ENCODE measurements around the gene PITRM1.
"Not testable (repeated sequence)": the region's sequence is repeated elsewhere in the genome, so short reads cannot be mapped to it uniquely, and the experiment has no call there.

Gene PITRM1

DNA sequence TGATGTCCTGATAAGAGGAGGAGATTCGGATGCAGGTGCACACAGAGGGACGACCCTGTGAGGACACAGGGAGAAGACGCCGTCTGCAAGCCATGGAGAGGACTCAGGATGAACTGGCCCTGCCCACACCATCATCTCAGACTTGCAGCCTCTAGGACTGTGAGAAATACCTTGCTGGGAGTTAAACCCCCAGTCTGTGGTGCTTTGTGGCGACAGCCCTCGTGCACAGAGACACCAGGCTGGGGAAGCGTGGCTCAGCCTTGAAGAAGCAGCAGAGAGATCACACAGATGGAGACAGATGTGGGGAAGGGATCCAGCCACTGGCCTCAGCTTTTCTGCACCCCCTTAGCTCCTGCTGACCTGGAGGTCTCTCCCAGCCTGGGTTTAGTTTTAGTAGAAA lies 26.3 kb upstream of the PITRM1 start:
- DNase-seq: no peak

DNA sequence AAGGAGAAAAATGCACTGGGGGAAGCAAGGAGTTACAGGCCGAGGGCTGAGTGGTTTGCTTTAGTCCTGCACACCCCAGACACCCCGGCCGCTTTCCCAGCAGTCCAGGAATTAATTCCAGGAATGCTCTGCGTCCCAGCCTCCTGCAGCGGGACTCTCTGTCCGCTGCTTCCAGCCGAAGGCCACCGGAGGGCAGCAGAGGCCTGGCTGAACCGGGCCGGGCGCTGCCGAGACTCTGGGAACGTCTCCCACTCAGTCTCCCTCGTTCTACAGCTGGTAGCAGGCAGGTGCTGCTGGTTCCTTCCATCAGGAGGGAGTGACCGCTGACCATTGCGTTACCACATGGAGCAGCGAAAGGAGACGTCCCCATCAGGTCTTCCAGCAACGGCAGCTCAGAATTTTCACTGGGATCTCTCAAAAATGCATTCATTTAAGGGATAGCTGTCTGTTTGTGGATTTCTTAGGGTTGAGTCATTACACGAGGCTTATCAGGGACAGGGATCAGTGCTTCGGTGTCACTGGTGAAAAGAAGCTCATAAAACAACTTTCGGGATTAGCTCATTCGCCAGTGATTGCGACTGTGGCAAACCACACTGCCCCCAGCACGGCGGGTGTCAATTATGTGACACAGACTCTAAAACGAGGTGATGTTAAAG lies 24.9 kb upstream of the PITRM1 start:
- DNase-seq: peak; percentile 39

DNA sequence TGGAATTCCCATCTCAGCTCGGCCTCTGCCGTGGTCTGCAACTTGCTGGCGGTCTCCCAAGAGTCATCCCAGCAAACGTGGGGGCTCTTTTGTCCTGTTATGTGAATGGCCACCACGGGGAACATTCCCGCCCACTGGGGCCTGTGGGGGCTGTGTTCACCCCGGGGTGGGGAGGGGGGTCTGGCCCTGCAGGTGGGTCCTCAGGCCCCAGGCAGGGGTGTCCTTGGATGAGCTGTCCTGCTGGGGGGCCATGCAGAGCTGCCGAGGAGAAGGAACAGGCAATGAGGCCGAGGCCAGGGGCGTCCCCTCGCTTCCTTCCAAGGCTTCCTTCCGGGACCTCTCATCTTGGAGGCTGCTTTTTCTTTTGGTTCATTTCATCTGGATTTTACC lies 24.4 kb upstream of the PITRM1 start:
- no peak for DNase-seq

DNA sequence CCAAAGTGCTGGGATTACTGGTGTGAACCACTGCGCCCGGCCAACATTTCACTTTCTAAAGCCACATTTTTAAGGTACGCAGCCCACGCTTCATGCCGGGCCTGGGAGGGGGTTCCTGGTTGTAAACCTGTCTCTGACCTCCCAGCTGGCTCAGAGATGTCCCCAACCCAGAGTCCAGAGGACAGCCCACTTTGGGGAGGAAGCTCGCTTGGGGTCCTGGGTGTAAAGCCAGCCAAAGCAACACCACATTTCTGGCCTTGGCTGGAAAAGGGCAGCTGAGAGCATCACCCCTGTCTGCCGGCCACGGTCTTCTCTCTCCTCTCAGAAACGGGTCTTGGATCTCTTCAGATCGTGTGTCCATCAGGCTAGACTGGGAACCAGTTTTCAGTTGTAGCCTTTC lies 23.9 kb upstream of the PITRM1 start:
- DNase-seq: no peak

DNA sequence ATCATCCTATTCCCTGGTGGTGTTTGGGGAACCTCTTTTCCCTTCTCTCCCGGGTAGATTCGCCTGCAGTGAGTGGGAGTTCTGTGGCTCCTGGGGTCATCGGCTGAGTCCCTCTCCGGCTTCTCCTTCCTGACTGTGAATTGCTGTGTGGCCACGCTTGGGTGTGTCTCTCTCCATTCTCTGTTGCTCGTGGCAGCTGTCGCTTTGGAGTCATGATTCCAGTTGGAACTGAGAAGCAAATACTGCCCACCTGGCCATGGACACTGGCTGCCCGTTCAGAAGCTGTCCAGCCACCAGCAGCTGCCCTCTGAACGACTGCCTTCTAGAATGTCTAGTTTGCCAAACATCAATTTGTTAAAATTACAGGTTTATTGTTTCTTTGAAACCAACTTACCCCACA lies 23.1 kb upstream of the PITRM1 start:
- DNase-seq: no peak

DNA sequence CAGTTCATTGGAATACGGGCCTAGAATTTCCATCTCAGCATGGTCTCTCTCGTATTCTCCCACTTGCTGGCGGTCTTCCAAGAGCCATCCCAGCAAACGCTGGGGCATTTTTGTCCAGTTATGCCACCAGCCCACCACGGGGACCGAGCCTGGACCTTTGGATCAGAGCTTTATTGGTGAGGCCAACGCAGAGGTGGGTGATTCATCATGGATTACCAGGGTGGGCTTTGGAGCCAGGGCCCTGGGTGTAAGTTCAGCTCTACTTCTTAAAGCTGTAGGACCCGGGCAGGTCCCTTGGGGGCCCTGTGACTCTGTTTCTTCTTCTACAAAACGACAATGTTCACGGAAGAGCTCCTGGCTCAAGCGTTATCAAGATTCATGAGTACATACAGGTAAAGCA lies 22.7 kb upstream of the PITRM1 start:
- no peak for DNase-seq

DNA sequence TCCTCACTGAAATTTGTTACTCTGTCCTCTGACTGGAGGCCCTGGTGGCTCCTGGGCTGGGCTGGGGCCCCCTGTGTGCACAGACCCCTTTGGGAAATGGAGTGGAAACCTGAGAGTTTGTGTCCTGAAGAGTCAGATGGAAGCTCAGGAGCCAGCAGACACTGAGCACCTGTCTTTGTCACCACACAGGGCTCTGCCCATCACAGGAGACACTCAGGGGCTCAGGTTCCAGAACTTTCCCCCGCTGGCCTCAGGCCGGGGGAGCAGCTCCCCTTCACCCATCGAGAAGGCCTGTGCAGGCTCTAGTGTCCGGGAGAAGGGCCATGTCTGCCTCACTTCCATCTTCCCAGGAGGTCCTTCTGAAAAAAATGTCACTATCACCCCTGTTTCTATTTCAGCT lies 22.3 kb upstream of the PITRM1 start:
- DNase-seq: no peak

DNA sequence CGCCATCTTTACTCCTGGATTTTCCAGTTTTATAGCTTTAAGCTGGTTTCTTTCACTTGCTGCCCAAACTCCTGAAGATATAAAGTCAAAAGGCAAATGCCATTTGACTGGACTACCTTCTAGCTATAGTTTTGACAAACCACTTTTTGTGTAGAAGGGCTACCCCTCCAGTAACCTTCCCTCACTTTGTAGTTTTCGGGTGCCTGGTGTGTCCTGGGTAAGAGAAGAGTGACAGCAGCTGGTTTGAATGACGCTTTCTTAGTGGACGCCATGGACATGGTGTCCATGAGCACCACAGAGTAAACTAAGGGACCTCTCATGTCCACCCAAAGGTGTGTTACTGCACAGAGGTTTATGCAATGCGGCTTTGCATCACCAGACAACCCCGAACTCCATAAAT lies 21.2 kb upstream of the PITRM1 start:
- DNase-seq: no peak

DNA sequence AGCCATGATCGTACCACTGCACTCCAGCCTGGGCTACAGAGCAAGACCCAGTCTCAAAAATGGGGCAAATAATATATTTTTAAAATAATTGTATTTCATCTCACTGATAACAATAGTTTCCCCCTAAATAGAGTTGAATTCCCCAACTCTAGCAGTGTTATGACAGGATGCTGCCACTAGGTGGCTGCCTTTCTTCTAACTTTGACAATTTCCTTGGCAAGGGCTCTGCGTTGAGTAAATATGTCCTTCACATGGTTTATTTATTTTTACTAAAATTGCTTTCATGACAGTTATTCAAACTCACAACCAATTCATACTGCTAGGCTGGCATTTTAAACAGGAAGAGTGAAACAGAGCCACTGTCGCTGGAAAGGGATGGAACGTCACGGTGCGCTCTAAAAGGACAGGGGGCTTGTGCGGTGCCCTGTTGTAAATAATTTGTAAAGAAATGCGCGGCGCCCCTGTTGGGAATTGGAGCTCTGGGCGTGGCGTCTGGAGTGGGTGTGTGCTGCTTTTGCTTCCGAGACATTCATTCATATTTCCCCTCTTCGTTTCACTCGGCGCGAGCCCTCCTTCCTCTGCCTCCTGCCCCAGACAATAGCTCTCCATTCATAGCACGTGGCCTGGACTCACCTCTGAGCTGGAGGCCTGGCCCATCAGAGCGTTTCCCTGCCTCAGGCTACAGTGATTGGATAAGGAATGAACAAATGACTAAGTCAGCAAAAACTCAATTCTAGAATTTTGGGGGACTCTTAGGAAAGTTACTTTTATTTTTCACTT lies 20.5 kb upstream of the PITRM1 start:
- DNase-seq: peak; percentile 32

DNA sequence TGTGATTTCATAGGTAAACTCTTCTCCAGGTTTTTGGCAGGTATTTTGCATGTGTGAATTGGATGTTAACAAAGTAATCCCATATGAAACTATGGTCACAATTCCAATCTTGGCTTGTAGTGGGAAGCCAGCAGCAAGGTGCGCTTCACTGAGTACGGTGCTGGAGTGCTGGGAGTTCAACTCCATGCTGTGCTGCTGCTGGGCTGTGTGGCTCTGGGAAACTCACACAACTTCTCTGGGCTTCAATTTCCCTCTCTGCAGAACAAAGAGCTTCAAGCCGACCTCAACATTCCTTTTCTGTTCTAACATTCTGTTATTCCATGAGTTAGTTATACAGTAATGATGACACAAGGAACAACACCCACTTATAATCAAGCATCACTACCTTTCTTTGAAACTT lies 18.2 kb upstream of the PITRM1 start:
- DNase-seq: no peak

DNA sequence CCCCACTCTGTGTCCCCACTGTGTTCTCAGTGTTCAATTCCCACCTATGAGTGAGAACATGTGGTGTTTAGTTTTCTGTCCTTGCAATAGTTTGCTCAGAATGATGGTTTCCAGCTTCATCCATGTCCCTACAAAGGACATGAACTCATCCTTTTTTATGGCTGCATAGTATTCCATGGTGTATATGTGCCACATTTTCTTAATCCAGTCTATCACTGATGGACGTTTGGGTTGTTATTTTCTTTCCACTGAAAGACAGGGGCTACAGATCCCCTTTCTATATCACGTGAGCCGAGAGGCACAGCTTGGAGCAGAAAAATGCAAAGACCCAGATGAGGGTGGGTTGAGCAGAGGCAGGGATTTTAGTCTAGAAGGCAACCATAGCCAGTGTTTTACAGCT lies 14.6 kb upstream of the PITRM1 start:
- not testable (repeated sequence) for DNase-seq

DNA sequence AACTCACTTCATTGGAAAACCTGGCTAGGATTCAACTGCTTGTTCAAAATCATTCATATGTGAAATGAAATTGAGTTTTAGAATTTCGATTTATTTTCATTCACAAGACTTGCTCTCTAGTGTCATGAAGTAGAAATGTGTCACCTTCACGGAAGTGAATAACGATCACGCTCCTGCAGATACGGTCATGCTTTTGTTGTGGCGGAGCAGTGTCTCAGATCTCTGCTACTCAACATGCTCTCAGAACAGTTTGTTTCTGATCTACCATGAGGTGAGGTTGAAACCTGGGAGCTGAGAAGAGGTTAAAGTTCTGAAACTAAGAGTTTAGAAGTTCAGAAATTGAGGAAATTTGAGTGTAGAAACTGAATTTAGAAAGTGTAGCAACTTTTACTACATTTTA lies 13.8 kb upstream of the PITRM1 start:
- no peak for DNase-seq

DNA sequence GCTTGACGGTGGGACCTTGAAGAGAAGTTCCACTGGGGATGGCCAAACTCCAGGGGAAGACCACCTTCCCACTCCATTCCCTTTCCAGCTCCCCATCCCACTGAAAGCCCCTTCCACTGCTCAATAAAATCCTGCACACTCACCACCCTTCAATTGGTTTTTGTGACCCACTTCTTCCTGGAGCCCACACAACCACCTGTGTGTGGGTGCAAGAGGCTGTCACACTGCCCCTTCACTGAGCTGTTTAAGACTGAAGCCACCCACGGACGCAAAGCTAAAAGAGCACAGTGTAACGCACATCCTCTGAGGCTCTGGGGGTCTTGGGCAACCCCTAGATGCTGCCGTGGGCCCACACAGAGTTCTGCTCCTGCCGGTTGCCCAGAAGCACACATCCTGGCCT lies 12.8 kb upstream of the PITRM1 start:
- no peak for DNase-seq

DNA sequence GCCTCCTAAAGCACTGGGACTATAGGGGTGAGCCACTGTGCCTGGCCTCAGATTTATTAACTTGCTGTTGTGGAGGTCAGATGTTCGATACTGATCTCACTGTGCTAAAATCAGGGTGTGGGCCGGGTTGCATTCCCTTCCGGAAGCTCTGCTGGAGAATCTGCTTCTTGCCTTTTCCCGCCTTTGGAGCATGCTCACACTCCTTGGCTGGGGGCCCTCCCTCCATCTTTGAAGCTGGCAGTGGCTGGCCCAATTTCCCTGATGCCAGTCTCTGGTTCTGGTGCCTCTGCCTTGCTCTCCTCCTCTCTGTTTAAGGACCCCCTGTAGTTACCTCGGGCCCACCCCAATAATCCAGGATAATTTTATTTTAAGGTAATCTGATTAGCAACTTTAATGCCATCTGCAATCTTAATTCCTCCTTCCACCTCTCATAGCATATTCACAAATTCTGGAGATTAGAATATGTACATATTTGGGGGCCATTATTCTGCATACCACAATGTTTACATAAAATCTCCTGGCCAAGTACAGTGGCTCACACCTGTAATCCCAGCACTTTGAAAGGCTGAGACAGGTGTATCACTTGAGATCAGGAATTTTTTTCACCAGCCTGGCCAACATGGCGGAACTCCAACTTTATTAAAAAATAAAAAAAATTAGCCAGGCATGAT lies 7.9 kb upstream of the PITRM1 start:
- DNase-seq: no peak

DNA sequence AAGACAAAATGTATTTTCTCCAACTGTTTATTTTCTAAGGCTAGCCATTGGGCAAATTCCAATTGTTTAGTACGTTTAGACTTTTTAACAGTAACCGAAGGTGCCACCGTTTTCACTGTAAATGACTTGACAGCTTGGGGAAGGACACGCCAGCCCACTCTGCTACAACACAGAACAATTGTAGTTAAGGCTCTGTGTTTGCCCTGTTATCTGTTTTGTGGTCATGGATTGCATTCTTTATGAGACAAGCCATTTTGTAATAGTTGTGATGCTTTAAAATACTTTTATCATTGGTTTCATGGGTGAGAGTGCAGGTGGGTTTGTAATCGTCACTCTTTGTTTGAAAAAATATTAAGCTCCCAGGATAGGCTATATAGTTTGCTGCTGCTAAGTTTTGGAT lies 6.6 kb upstream of the PITRM1 start:
- DNase-seq: no peak

DNA sequence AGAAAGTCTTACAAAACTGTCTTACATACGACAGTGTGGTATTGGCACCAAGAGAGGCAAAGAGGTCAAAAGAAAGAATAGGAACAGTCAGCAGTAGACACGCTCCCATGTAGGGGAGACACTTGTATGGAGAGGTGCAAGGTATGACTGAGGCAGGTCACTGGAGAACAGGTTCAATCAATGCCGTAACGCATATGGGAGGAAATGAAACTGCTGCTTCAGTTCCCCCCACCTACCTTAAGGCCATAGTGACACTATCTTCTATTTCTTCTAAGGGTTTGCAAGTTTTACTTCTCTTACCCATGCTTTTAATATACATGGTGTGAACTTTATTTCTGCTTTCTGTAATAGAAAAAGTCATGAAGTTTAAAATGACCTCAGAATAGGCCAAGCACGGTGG lies 5.5 kb upstream of the PITRM1 start:
- no peak for DNase-seq

DNA sequence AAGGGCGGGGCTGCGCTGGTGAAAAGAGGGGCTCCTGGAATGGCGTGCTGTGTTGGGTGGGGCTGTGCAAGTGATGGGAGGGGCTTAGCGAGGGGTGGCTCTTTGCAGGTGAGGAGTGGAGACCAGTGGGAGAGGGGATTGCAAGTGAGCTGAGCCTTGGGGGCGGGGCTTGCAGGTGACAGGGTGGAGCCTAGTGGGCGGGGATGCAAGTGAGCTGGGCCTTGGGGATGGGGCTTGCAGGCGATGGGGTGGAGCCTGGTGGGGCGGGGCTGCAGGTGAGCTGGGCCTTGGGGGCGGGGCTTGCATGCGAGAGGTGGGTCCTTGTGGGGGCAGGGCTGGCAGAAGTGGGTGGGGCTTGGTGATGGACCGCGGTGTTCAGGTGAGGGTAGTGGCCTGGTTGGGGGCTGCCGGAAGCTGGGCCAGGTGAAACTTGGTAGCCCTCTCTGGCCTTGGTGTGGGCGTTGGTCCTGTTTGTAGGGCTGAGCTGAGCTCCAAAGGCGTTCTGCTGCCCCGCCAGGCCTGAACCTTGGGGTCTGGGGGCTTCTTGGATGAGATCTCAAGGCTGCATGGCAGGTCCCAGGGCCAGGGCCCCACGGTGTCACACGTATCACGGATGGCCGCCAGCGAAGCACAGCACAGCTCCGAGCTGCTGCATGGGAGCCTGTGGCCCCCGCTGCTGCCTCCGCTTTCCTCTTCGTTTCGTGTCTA lies 743 bp upstream of the PITRM1 start:
- no peak for DNase-seq

DNA sequence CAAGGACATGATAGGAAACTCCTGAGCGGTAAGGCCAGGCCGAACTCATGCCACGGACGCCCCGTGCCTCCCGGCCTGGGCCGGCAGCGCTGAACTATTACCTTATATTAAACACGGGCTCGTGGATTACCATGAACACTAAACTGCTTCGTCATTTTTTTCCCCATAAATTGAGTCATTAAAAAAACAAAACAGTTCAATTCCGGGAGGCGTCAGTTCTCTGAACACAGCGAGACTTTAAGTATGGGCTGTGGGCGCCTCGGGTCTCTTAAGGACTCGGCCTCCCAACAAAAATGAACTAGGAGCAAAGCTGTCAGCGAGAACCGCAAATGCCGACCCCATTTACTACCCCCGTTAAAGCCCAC lies 519 bp downstream of the PITRM1 start:
- DNase-seq: no peak

DNA sequence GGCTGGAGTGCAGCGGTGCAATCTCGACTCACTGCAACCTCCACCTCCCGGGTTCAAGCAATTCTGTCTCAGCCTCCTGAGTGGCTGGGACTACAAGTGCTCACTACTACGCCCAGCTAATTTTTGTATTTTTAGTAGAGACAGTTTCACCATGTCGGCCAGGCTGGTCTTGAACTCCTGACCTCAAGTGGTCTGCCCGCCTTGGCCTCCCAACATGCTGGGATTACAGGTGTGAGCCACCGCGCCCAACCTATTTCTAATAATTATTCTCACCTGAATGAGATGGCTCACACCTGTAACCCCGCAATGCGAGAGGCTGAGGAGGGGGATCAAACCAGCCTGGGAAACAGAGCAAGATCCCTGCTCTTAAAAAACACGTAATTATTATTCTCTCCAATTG lies 1.1 kb downstream of the PITRM1 start:
- DNase-seq: not testable (repeated sequence)

DNA sequence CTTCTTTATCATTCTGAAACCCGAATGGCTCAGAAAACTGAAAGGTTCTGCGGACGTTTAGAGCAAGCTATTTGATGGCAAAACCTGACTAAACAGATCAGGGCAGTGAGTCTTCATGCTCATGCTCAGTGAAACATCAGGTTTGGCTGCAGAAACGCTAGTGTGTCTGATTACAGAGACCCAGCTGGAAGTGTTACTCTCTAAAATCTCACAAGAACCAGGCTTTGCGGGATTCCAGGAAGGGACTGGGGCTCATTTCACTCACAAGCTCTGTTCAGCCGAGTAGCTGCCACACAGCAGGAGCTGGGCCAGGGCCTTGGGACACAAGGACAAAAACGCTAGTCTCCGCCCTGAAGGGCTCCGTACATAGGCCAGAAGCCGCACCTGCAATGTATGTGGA lies 2.9 kb downstream of the PITRM1 start:
- DNase-seq: no peak

DNA sequence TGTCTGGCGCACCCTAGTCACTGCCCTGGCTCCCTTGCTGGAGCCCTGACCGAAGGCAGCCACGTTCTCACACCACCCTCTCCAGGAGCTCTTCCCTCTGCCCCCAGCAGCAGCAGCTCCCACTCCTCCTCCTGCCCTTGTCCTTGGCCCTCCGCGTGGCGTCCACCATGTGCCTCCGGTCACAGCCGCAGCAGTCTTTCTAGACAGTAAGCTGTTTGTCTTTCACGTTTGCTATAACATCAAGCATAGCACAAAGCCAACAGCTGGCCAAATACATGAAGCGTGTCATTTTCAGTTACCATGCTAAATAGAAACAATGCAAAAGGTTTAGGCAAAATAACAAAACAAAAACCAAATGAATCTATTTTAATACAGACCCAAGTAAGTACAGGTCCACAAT lies 3.3 kb downstream of the PITRM1 start:
- DNase-seq: no peak

DNA sequence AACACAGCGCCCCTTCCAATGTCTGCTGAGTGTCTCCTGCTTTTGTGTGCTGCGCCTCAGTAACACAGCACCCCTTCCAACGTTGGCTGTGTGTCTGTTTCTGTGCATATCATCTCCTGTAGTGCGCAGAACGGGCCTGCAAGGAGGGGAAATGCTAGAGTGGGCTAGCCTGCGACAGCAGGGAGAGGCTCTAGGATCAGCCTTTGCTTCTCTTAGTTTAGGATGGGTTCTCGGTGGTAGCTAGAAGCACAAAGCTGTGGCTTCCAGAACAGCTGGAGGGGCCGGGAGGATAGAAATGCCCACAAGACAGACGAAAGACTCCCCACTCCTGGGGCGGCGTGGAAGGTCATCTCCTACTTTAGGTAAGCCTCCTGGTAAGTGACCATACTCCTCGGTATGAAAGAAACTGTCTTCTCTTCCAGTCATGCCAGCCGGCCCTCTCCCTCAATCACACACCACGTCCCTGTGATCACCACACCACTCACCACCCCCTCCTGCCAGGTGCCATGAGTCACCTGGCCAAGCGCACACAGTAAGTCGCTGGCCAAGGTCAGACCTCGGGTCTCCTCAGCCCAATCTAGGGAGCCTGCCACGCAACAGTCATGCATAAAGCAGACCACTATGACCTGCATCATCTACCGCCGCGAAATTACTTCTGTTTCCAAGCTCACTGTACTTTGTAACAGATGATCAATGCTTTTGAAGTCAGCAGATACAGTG lies 4.8 kb downstream of the PITRM1 start:
- DNase-seq: no peak
